GM12864 (cell line): ENCODE results near the gene NUDT9.

ENCODE experiments used
- DNase-seq: peaks from one replicate; pipeline ENCODE4 v3.0.0-alpha.2; 2011; ENCODE audit warnings: low read depth
- H3K4me3 ChIP-seq: 2 replicates; pipeline ENCODE4 v1.5.1; 2011; ENCODE audit warnings: mild to moderate bottlenecking, low read depth, low read length, control low read depth
- TF ChIP-seq, protein P1 (sequence below): IDR thresholded peaks from 2 replicates; pipeline ENCODE4 v1.5.1; 2011; ENCODE audit warnings: low read depth, mild to moderate bottlenecking, moderate library complexity, low read length, control low read depth, inconsistent platforms; ENCODE audit errors: missing control alignments

The NUDT9 gene

DNA sequence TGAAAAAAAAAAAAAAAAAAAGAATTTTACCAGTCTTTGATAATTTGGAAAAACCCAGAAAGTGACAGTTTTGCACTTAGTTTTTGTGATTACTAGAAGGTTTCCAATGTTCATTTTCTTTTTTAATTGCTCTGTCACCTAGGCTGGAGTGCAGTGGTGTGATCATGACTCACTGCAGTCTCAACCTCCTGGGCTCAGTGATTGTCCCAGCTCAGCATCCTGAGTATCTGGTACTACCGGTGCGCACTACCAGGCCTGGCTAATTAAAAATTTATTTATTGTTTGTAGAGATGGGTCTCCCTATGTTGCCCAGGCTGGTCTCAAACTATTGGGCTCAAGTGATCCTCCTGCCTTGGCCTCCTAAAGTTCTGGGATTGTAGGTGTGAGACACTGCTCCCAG is 3.3 kb downstream of the NUDT9 start:
- H3K4me3 ChIP-seq = no peak overlapping the region
- TF ChIP-seq, protein P1, sequence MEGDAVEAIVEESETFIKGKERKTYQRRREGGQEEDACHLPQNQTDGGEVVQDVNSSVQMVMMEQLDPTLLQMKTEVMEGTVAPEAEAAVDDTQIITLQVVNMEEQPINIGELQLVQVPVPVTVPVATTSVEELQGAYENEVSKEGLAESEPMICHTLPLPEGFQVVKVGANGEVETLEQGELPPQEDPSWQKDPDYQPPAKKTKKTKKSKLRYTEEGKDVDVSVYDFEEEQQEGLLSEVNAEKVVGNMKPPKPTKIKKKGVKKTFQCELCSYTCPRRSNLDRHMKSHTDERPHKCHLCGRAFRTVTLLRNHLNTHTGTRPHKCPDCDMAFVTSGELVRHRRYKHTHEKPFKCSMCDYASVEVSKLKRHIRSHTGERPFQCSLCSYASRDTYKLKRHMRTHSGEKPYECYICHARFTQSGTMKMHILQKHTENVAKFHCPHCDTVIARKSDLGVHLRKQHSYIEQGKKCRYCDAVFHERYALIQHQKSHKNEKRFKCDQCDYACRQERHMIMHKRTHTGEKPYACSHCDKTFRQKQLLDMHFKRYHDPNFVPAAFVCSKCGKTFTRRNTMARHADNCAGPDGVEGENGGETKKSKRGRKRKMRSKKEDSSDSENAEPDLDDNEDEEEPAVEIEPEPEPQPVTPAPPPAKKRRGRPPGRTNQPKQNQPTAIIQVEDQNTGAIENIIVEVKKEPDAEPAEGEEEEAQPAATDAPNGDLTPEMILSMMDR = no peak
- DNase-seq = no peak

GRCh38 chr4:87426865-87427517 is 4.6 kb downstream of the NUDT9 start:
- TF ChIP-seq, protein P1 = no peak
- H3K4me3 ChIP-seq = no peak overlapping the region
- no peak for DNase-seq

- no peak for DNase-seq
- TF ChIP-seq, protein P1 = no peak
- H3K4me3 ChIP-seq = no peak overlapping the region
Observed at GRCh38 chr4:87427518-87427868, 5.1 kb downstream of the NUDT9 start.

- TF ChIP-seq, protein P1 = no peak
- DNase-seq = no peak
- no peak overlapping the region for H3K4me3 ChIP-seq
Observed at GRCh38 chr4:87428979-87429378, 6.6 kb downstream of the NUDT9 start.

DNA sequence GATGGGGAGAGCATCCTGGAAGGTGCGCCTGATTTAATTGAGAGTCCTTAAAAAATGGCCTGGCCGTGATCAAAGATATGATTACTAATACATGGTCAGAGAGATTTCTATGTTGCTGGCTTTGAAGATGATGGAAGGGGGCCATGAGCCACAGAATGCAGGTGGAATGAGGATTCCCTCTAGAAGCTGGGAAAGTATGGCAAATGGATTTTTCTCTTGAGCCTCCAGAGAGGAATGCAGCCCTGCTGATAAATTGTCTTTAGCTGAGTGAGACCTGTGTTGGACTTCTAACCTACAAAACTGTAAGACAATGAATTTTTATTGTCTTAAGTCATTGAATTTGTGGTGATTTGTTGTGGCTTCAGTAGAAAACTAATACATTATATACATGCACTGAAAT is 7.7 kb downstream of the NUDT9 start:
- DNase-seq = no peak
- no peak overlapping the region for H3K4me3 ChIP-seq
- TF ChIP-seq, protein P1 = no peak

DNA sequence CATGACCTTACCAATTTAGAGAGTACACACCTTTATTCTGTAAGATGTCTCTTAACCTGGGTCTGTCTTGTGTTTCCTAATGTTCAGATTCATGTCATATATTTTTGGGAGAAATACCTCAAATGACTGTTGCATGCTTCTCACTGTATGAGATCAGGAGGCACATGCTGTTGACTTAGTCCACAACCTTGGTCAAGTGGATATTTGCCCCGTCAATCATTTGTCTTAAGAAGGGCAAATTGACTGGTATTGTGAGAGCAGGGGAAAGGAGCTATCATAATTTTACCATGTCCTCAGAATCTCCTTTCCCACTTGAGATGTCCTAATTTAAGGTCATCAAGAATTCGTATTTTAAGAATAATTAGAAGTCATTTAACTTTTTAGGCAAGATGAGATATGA is 11.0 kb downstream of the NUDT9 start:
- TF ChIP-seq, protein P1 = no peak
- H3K4me3 ChIP-seq = no peak overlapping the region
- DNase-seq = no peak

DNA sequence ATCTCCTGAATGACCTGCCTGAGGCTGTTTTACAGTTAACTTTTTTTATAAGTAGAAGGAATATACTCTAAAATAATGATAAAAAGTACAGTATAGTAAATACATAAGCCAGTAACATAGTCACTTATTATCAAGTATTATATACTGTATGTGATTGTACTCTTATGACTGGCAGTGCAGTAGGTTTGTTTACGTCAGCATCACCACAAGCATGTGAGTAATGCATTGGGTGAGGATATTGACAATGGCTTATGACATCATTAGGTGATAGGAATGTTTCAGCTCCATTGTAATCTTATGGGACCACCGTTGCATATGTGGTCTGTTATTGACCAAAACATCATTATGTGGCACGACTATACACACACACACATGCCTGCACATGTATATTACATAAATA is 20.5 kb downstream of the NUDT9 start:
- no peak for DNase-seq
- H3K4me3 ChIP-seq = no peak overlapping the region
- TF ChIP-seq, protein P1 = no peak
